ENCODE results near the gene NISCH.

The NISCH gene

GRCh38 chr3:52450489-52451236 is 4.7 kb upstream of the NISCH start:
- DNase-seq, result no peak

DNA sequence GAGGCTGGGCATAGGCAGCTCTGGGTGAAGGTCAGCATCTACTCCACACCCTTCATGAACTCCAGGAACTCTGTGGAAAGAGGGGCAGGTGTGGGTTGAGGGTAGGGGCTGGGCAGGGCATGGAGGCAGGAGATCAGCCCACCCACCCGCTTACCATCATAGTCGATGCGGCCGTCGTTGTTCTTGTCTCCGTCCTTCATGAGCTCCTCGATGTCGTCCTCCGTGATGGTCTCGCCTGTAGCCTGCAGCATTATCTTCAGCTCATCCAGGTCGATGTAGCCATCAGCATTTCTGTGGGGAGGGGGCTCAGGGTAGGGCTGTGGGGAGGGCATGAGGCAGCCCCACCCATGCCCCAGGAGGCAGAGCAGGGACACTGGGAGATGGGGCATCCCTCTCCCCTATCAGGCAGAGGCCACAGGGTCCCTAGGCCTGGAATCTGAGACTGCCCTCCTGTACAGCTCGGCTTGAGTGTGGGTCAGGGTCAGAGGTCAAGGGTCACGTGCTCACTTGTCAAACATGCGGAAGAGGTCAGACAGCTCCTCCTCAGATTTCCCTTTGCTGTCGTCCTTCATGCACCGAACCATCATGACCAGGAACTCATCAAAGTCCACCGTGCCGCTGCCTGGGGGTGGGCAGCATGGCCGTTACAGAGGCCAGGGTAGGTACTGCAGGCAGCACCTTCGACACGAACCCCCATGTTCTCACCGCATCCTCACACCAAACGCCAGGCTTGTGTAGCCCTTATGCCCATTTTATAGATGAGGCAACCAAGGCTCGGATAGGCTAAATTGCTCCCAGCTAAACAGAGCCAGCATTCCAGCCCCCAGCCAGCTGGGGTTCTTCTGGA is 3.9 kb upstream of the NISCH start:
- DNase-seq, result no peak

DNA sequence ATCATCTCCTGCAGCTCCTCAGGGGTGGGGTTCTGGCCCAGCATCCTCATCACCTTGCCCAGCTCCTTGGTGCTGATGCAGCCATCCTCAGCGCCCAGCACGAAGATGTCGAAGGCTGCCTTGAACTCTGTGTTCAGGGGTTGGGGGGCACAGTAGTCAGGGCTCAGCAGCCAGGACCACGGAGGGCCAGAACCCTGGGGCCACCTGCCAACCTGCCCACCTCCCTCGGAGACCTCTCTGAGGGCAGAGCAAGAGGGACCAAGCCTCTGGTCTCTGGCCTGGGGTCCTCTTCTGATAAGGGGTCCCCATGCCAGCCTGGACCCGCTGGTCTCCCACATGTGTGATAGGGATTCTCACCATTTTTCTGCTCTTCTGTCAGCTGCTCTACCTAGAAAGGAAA is 3.3 kb upstream of the NISCH start:
- no peak for DNase-seq

DNA sequence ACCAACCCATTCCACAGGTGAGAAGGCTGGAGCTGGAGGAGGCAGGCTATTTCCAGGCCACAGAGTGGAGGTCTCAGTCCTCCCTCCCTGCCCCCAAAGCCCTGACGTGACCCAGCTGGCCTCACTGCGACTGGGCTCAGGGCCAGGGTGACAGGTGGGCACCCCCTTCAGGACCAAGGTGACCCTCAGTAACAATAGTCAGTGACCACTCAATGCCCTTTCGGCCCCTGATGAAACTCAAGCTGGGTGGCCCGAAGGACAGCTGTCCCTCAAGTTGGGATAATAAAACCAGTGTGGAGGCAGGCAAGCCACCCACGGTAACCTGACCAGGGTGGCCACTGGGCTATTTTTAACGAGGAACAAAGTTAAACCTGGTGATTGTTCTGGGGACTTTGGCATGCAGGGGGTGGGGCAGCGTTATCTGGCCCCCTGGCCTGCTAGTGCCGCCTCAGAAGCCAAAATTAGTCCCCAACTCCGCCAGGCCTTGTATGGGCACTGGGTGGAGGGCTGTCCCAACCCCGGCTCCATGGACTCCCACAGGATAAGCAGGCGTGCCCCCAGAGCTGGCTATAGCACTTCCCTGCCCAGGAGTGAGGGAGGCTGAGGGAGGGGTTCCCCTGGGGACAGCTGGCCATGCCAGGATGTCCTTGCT is 2.7 kb upstream of the NISCH start:
- DNase-seq, result no peak

GRCh38 chr3:52453496-52454249 is 1.7 kb upstream of the NISCH start, which contains the start of gene TNNC1:
Gene TNNC1 (minus strand): TSS chr3:52454041. CDS start chr3:52454015, 26 bp downstream.
- DNase-seq, result no peak

GRCh38 chr3:52454250-52454937 is 1.0 kb upstream of the NISCH start:
- no peak for DNase-seq

DNA sequence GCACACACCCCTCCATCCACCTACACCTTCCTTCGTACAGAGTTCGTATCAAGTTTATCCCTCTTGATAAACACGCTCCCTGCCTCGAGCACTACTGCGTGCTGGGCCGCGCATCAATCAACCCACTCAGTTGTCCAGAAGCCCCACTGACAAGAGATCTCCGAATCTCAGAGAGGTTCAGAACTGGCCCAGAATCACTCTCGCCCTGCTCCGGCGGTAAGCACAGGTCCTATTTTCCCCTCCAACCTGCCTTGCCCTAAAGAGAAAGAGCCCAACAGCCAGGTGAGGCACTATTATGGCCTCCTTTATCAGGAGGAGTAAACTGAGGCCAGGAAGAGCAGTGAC is 494 bp upstream of the NISCH start:
- DNase-seq, result no peak

DNA sequence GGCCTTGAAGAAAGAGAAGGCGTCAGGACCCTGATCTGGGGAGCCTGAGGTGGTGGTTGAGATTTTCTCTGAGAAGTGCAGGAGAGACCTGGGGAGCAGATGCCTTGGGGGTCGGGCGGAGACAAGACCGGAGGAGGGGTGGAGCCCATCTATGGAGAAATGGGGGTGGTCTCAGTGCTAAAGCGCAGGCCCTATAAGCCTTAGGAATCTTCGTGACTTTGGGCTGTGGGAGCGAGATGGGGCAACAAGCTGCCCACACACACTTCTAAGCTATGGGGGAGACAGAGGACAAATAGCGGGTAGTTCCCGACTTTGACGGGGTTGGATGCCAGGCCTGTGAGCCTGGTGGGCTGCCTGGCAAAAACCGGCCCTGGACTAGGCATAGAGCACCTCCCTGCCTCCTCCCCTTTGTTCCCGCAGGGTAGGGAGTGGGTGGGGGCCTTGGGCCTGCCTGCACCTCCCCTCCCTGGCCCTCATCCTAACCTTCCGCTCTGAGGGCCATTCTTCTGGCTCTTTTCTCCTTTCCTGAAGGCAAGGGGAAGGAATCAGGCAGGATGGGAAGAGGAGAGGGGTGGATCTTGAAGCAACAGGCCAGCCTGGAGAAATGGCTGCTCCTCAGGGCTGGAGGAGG is 880 bp downstream of the NISCH start:
- no peak for DNase-seq

DNA sequence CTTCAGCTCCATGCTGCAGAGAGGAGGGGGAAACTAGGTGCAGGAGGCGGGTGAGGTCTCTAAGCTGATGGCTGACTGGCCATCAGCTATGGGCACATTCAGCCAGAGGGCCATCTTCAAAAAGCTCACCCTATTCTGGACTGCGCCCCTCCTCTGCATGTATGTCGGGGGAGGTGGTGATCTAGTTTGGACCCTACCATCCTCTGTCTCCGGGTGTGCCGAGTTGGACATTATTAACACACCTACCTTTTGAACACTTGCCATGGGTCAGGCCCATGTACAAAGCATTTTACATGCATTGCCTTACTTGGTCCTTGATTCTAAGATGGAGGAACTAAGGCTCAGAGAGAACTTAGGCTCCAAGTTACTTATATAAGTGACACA is 1.4 kb downstream of the NISCH start:
- DNase-seq, result no peak

DNA sequence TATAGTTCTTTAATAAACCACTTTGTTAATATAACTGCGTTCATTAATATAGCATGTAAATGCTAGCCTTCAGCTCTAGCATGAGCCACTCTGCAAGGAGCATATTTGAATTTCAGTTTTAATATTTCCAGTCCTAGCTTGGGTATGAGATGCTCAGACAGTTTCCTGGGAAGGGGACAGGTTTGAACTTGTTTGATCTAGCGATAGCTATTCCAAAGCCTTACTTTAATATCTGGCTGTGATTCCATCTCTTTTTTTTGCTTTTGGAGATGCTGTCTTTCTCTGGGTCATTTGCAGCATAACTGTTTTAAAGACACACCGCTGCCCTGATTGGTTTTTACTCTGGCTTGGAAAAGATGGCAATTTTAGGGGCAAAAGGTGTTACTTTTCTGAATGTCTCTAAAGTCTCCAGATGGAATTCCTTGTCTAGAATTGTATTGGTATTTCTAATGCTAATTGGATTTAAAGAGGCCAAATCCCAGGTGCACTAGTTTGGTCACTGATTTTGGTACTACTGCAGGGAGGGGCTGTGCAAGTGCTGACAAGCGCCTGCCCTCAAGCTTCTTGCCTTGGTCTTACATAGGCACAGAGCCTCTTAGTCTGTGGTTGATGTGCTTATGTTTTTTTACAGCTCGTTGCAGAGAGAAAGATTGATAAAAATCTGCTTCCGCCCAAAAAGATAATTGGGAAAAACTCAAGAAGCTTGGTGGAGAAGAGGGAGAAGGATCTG is 2.8 kb downstream of the NISCH start:
- DNase-seq, result no peak

GRCh38 chr3:52458770-52459545 is 3.6 kb downstream of the NISCH start:
- no peak for DNase-seq

DNA sequence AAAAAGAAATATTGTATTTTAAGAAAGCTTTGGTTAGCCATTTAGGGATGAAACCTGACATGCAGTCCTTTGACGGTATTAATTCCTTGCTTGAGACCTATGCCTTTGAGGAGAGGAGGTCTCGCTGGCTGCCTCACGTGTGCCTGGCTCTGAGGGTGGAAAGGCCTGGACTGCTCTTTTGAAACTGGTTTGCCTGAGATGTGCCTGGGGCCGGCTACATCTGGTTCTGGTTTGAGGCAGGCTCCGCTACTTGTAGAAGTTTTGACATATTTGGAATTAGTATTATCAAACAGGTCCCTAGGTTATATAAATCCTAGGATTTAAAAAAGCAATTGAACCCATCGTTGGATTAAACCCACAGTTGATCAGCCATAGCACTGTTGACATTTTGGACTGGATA is 6.5 kb downstream of the NISCH start:
- no peak for DNase-seq

DNA sequence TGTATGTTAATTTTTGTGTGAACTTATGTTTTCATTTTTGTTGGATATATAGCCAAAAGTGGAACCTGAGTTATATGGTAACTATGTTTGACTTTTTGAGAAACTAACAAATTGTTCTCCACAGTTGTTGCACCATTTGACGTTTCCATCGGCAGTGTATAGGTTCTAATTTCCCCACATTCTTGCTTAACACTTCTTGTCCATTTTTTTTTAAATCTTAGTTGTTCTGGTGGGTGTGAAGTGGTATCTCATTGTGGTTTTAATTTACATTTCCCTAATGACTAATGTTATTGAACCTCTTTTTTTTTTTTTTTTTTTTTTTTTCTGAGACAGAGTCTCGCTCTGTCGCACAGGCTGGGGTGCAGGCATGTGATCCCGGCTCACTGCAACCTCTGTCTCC is 8.0 kb downstream of the NISCH start:
- DNase-seq, result peak; percentile 46

- no peak for DNase-seq
Measured at GRCh38 chr3:52468336-52468735, 12.9 kb downstream of the NISCH start.

DNA sequence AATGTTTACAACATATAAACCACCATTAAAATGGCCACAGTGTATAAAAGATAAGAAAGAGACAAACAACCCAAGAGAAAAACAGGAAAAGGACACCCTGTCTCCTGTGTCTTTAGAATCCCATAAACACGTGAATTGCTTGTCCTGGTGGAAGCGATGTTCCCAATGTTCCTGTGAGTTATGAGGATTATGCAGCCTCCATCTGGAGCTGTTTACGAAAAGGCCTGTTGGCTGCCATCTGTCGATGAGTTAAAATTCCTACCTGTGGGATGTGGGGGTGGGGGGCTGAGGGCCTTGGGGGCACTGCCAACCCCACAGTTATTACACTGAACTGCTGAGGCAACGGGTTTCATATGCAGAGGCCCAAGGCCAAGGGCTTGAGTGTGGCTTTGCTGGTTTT is 13.6 kb downstream of the NISCH start:
- no peak for DNase-seq

DNA sequence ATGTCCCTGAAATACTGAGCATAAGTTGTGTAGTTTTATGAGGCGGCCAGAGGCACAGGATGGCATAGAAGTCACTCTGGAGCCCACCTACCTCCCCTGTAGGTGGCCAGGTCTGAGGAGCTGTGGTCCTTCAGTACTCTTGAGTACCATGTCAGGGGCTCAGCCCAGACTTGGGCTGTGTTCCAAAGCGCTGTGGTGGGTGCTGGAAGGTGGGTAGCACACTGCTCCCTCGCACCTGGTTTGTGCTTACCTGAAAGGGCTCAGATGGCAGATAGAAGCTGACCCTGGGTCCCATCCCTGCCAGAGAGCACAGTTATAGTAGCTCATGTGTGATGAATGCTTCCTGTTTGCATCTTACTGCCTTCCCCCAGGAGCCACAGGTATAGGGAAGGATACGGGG is 15.5 kb downstream of the NISCH start:
- no peak for DNase-seq

- DNase-seq, result peak; percentile 84
Measured at GRCh38 chr3:52471371-52472238, 16.2 kb downstream of the NISCH start.

DNA sequence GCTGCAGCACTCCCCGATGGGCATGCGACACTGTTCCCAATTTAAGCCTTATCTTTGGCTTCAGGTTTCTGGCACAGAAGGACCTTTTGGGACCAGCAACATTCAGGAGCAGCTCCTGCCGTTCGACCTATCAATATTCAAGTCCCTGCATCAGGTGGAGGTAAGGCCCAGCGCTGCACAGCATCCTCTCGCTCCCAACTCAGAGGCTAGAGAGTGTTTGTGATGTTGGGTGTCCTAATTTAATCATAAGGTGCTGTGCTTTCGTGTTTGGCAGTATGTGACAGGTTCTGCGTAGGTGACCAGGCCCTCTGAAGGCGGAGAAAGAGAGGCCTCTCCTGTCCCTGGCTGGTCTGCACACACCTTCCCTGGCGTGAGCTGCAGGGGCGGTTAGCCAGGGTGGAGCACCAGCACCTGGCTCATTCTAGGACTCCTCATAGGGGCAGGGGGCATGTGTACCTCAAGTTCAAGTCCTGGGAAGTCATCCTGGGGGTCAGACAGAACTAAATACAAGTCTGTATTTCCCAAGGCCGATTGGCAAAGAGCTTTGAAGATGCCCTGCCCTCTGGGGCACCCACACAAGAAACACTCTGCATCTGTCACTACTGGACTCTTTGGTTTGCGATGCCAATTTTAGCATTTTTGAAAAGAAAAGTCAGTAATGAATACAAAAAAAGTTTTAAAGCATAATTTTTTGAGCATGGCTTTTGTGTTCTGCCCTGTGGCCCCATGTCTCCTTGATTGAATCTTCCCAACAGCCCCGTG is 17.0 kb downstream of the NISCH start:
- no peak for DNase-seq

DNA sequence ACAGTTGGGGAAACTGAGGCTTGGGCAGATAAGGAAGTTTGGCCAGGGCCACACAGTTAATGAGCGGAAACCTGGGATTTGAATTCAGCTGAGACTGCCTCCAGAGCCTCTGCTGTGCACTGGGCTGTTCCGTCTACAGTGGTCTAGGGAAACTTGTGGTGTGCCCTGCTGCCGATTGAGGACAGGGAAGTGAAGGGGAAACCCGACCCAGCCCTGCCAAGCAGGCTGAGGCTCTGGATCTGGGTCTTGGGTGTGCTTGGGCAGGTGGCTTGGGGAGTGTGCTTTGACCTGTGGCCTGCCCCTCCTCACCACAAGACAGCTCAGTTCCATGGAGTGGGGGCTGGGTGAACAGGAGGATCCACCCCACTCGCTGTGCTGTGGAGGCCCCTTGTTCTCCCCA is 17.6 kb downstream of the NISCH start:
- peak; percentile 35 for DNase-seq
